Hepatocyte (in vitro differentiated cells): Measurements from ENCODE around the gene RTN3. TPM values are rescaled to one million over a fixed set of nuclear protein-coding genes. Genes with fewer than 3 reads are reported as not detected.
A peak's percentile ranks its signal among the peaks of the same experiment; 100 is the strongest.

Experiments used
- DNase-seq: peaks from one replicate; pipeline ENCODE4 v3.0.0-alpha.2; 2016; ENCODE audit warnings: low spot score
- H2AFZ ChIP-seq: fragments of 200-600 bp; sonication (generic); 2 replicates; pipeline ENCODE4 v1.6.0; 2016; ENCODE audit warnings: antibody characterized with exemption, mild to moderate bottlenecking
- H3K27ac ChIP-seq: fragments of 200-600 bp; sonication (generic); 2 replicates; pipeline ENCODE4 v1.5.1; 2016; ENCODE audit warnings: mild to moderate bottlenecking
- H3K27me3 ChIP-seq: fragments of 200-600 bp; sonication (generic); 2 replicates; pipeline ENCODE4 v1.6.1; 2016
- H3K36me3 ChIP-seq: fragments of 200-600 bp; sonication (generic); replicated peaks from 2 replicates; pipeline ENCODE4 v1.5.1; 2016; ENCODE audit warnings: low read depth; ENCODE audit not compliant: insufficient read depth
- H3K4me1 ChIP-seq: fragments of 200-600 bp; sonication (generic); 2 replicates; pipeline ENCODE4 v1.5.1; 2016; ENCODE audit warnings: mild to moderate bottlenecking, moderate library complexity; ENCODE audit not compliant: insufficient read depth
- H3K4me2 ChIP-seq: fragments of 200-600 bp; sonication (generic); 2 replicates; pipeline ENCODE4 v1.6.0; 2016
- H3K4me3 ChIP-seq: fragments of 200-600 bp; sonication (generic); 2 replicates; pipeline ENCODE4 v1.5.1; 2016; ENCODE audit warnings: mild to moderate bottlenecking
- H3K79me2 ChIP-seq: fragments of 200-600 bp; sonication (generic); 2 replicates; pipeline ENCODE4 v1.6.0; 2017; ENCODE audit warnings: mild to moderate bottlenecking
- H3K9me2 ChIP-seq: fragments of 200-600 bp; sonication (generic); replicated peaks from 2 replicates; pipeline ENCODE4 v1.6.0; 2017; ENCODE audit warnings: mild to moderate bottlenecking; ENCODE audit not compliant: insufficient read depth
- H3K9me3 ChIP-seq: fragments of 200-600 bp; sonication (generic); 2 replicates; pipeline ENCODE4 v1.5.1; 2016; ENCODE audit warnings: low read depth, mild to moderate bottlenecking
- H4K20me1 ChIP-seq: fragments of 200-600 bp; sonication (generic); 2 replicates; pipeline ENCODE4 v1.6.0; 2016; ENCODE audit warnings: mild to moderate bottlenecking; ENCODE audit not compliant: insufficient read depth, poor library complexity, severe bottlenecking
- EZH2 ChIP-seq: fragments of 200-600 bp; sonication (generic); IDR thresholded peaks from 2 replicates; pipeline ENCODE4 v1.6.1; 2016; ENCODE audit warnings: antibody characterized with exemption, mild to moderate bottlenecking, borderline replicate concordance
- EZH2phosphoT487 ChIP-seq: fragments of 200-600 bp; sonication (generic); IDR thresholded peaks from one replicate; pipeline ENCODE4 v1.6.1; 2018; ENCODE audit warnings: antibody characterized with exemption, mild to moderate bottlenecking, low read depth, moderate library complexity; ENCODE audit not compliant: unreplicated experiment, severe bottlenecking
- WGBS: methylation state at CpG from one replicate; pipeline ENCODE4 v1.1.6; 2016; ENCODE audit warnings: low lambda C conversion rate; ENCODE audit errors: missing lambda C conversion rate; 5-methylcytosine and 5-hydroxymethylcytosine counted together
- polyA plus RNA-seq: library from polyadenylated mRNA; unstranded; fragments of >200 nt; fragmentation: Nextera tagmentation; extraction: Ambion mirVana; gene quantifications from 2 replicates; pipeline ENCODE4 v1.2.1, GENCODE V29; 2016
- total RNA-seq: library from RNA; depleted of rRNA; stranded (reverse); fragments of >200 nt; gene quantifications from 2 replicates; pipeline ENCODE4 v1.2.3, GENCODE V29; 2014
- TF ChIP-seq, protein P1 (sequence below): fragments of 200-600 bp; sonication (generic); IDR thresholded peaks from 2 replicates; pipeline ENCODE4 v1.5.1; 2016; ENCODE audit warnings: antibody characterized with exemption, mild to moderate bottlenecking; ENCODE audit not compliant: poor library complexity

RTN3 gene
- total and polyA plus RNA-seq, 2 experiments from 2014 or later: 84.0 to 89.9 TPM

DNA sequence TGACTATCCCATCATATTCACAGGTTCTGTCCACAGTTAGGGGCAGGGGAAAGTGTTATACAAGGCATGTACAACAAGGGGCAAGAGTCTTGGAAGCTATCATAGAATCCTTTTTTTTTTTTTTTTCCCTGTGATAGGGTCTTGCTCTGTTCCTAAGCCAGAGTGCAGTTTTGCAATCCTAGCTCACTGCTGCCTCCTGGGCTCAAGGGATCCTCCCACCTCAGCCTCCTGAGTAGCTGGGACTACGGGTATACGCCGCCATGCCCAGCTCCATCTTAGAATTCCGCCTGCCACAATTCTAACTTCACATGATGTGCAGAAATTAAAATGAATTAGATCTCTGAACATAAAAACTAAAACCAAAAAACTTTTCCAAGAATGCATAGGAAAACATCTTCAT lies 55.6 kb downstream of the RTN3 start:
- Histone ChIP-seq H3K4me2 (no peak overlapping the region), H3K4me1 (no peaks in the 10 kb centered on the region), H3K27ac (no peak overlapping the region), H4K20me1 (peaks cover 2% of the 10 kb centered on the region), H2AFZ (no peak overlapping the region), H3K79me2 (peaks cover 5% of the 10 kb centered on the region), H3K36me3 (no peaks in the 10 kb centered on the region), H3K9me2 (no peaks in the 10 kb centered on the region), H3K4me3 (no peak overlapping the region), H3K27me3 (no peaks in the 10 kb centered on the region), H3K9me3 (no peaks in the 10 kb centered on the region)
- no peak for DNase-seq
- WGBS: 92% methylated on average over 4 of the region's 4 CpGs
- TF ChIP-seq EZH2: no peak
- TF ChIP-seq EZH2phosphoT487: no peak
- TF ChIP-seq, protein P1, sequence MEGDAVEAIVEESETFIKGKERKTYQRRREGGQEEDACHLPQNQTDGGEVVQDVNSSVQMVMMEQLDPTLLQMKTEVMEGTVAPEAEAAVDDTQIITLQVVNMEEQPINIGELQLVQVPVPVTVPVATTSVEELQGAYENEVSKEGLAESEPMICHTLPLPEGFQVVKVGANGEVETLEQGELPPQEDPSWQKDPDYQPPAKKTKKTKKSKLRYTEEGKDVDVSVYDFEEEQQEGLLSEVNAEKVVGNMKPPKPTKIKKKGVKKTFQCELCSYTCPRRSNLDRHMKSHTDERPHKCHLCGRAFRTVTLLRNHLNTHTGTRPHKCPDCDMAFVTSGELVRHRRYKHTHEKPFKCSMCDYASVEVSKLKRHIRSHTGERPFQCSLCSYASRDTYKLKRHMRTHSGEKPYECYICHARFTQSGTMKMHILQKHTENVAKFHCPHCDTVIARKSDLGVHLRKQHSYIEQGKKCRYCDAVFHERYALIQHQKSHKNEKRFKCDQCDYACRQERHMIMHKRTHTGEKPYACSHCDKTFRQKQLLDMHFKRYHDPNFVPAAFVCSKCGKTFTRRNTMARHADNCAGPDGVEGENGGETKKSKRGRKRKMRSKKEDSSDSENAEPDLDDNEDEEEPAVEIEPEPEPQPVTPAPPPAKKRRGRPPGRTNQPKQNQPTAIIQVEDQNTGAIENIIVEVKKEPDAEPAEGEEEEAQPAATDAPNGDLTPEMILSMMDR: no peak

DNA sequence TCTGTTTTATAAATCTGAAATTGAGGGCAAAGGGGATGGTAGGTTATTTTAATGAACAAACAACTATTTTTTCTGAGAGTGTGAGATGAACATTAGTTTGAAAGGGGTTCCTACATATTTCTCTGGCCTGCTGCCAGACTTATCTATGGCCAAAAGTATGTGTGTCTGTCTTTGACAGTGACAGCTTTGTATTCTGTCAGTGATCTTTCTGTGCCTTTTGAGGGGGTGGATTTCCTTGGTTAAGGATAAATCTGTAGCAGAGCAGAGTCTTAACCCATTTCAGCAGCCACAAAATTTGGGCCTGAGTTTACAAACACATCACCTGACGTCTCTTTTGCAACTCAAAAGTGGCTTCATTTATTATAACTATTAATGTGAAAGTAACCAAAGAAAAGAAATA lies 56.4 kb downstream of the RTN3 start:
- 95% methylated on average over 1 of the region's 1 CpG for WGBS
- H2AFZ ChIP-seq: no peak overlapping the region
- H3K27ac ChIP-seq: no peak overlapping the region
- no peaks in the 10 kb centered on the region for H3K27me3 ChIP-seq
- H3K9me2 ChIP-seq: no peaks in the 10 kb centered on the region
- TF ChIP-seq EZH2phosphoT487 (no peak), EZH2 (no peak)
- TF ChIP-seq, protein P1: no peak
- no peaks in the 10 kb centered on the region for H3K4me1 ChIP-seq
- DNase-seq: peak; percentile 8
- H3K36me3 ChIP-seq: no peaks in the 10 kb centered on the region
- no peaks in the 10 kb centered on the region for H3K9me3 ChIP-seq
- no peak overlapping the region for H3K4me2 ChIP-seq
- H3K79me2 ChIP-seq: peaks cover 12% of the 10 kb centered on the region
- peaks cover 2% of the 10 kb centered on the region for H4K20me1 ChIP-seq
- H3K4me3 ChIP-seq: no peak overlapping the region

DNA sequence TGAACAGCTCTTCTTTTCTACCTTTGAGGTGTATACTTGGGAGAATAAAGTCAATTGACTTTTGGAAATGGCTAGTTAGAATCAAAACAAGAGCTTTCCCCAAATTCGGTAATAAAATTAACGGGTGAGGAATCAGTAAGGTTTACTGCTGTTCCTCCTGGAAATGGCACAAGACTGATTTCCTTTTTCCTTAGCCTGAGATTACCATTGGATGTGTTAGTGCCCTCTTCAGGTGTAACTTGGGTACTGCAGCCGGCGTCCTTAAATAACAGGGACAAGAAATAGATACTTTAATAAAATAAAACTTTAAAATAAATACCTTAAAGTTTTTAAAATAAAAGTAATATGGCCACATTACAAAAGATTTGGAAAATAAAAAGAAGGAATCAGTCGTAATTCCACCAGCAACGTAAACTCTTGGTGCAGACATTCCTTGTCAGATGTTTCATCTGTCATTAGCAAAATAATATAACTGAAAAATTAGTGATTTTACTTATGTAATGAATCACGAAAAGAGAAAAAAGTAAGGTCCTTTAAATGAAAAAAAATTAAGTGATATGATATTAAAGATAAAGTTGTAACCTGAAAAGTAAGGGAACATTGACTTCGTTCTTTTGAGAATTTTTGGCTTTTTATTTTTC lies 57.5 kb downstream of the RTN3 start:
- Histone ChIP-seq H3K36me3 (no peaks in the 10 kb centered on the region), H3K27ac (no peak overlapping the region), H3K9me2 (no peaks in the 10 kb centered on the region), H2AFZ (no peak overlapping the region), H3K9me3 (no peaks in the 10 kb centered on the region), H3K27me3 (no peaks in the 10 kb centered on the region), H3K4me2 (no peak overlapping the region), H3K4me3 (no peak overlapping the region), H3K4me1 (no peaks in the 10 kb centered on the region), H3K79me2 (peaks cover 17% of the 10 kb centered on the region), H4K20me1 (peaks cover 2% of the 10 kb centered on the region)
- no peak for TF ChIP-seq EZH2
- TF ChIP-seq, protein P1: peak; percentile 91
- TF ChIP-seq EZH2phosphoT487: no peak
- 21% methylated on average over 8 of the region's 8 CpGs for WGBS
- DNase-seq: peak; percentile 84
